Eye (tissue), 1 donor: Measurements from ENCODE around the gene RPS14.

Source experiments
- DNase-seq: peaks from one replicate; pipeline ENCODE4 v3.0.0-alpha.2; 2015

Gene RPS14

DNA sequence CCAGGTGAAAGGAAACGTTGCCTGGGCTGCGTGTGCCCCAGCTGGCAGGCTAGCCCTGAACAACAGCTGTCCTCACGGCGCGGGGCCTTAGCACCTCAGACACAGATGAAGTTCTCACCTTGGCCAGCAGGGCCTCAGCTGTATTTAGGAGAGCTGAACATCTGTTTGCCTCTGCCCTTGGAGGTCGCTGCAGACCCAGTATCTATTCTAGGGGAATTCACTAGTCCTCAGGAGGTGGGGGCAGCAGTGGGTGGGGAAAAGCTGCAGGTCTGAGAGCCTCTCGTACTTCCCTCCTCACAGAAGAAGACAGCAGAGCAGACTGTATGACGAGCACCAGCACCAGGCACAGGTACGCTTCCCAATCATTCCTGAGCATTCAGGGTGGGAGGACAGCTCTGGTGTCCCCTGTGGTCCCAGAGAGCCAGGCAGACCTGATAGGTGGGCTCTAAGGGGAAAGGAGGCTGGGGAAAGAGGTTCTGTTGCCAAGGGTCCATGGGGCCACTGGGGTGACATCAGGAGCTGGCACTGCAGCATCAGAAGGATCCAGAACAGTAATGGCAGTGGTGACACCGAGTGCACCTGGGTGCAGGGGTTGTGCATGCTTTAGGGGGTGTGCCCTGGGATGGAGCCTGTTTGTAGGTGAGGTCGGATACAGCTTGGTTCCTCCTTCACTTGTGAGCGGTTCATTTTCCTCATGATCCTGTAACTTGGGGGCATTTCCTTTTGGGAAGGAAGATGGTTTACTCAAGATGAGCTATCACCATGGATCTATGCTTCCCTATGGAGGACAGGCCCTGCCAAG lies 50.6 kb downstream of the RPS14 start:
- DNase-seq = no peak

DNA sequence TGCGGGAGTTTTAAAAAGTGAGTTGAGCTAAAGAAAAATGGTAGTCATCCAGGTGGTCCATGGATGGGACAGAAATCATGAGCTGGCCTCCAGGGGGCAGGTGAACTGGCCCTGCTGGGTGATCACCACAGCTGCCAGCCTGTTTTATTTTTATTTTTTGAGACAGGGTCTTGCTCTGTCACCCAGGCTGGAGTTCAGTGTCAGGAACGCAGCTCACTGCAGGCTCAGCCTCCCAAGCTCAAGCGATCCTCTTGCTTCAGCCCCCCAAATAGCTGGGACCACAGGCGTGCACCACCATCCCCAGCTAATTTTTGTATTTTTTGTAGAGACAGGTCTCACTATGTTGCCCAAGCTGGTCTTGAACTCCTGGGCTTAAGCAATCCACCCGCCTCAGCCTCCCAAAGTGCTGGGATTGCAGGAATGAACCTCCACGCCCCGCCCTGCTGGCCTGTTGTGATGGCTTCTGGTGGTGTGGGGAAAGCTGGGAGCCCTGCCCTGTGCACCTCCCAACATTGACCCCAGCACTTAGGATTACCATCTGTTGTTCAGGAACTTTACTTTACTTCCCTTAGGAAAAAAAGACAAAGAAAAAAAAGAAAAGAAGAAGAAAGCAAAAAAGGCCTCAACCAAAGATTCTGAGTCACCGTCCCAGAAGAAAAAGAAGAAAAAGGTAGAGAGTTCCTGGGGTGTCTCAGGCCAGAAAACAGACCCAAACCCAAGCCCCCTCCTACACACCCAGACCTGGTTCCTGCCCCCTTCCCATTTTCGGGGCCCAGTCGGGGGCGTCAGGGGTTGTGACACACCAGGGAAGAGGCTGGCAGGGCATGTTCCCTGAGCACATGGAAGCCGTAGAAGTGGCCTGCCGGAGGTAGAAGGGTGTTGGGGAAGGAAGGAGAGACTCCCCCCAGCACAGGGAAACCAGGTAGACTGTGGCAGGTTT lies 51.5 kb downstream of the RPS14 start:
- DNase-seq = no peak

DNA sequence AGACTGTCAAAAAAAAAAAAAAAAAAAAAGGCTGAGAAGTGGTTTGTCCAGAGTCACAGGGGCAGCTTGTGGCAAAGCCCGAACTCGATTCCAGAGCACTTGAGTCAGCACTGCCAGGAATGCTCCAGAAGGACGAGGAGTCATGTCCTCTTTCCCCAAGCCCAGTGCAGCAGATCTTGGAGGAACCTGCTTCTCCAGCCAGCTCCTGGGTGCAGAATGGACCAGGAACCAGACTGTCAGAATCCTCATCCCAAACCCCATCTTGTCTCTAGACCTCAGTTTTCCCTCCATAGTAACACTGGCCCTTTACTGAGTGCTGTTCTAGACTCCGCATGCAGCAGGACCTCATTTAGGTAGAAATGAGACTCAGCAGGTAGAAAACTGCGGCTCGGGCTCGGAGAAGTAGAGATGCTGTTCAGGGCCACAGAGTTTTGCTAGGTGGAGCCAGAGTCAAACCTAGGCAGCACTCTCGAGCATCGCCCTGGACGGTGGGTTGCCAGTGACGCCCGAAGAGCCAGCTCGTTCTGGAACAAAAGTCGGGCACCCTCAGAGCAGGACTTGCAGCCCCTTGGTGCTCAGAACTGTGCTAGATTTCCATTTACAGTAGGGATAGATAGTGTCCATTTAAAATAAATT lies 52.3 kb downstream of the RPS14 start:
- DNase-seq = no peak

DNA sequence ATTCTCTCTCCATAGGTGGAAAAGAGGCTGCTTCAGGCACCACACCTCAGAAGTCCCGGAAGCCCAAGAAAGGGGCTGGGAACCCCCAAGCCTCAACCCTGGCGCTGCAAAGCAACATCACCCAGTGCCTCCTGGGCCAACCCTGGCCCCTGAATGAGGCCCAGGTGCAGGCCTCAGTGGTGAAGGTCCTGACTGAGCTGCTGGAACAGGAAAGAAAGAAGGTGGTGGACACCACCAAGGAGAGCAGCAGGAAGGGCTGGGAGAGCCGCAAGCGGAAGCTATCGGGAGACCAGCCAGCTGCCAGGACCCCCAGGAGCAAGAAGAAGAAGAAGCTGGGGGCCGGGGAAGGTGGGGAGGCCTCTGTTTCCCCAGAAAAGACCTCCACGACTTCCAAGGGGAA lies 53.3 kb downstream of the RPS14 start:
- no peak for DNase-seq

DNA sequence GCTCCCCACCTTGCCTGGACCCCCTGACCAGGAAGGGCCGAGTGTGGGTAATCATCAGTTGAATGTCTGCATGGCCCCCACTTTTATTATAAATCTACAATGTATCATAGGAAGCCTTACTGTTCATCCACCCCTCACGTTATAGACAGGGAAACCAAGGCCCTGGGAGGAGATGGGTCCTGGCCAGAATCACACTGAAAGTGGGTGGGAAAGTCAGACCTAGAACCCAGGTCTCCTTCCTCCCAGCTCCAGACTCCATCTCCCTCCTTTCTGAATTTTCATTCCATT lies 53.9 kb downstream of the RPS14 start:
- no peak for DNase-seq

DNA sequence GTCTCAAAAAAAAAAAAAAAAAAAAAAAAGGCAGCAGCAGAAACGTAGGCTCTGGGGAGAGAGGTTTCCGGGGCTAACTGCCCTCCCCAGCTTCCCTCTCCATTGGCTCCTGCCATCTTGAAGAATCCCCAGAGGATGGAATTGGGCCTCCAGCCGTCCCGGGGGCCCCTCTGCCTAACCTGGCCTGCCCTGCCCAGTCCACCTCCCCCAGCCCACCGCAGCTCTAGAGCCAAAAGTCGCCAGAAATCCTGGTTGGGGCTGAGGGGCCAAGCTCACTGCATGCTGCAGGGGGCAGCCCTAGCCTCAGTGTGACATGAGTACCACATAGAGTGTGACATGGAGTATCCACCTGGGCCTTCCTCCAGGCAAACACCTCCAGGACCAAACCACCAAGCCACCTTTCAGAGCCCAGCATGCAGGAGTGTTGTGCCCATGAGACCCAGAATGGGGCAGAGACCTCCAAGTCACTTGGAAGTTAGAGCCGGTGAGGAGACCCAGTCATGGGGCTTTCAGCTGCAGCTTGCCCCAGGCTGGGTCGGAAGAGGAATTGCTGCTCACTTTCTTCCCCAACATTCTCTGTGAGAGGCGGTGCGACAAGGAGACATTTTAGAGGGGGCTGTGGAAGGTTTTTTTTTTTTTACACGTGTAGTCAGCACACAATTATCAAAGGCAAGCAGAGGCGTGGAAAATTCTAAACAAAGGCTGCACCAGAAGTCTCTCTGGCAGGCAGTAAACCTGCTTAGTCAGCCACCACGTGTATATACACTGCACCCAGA lies 54.4 kb downstream of the RPS14 start:
- DNase-seq = no peak

DNA sequence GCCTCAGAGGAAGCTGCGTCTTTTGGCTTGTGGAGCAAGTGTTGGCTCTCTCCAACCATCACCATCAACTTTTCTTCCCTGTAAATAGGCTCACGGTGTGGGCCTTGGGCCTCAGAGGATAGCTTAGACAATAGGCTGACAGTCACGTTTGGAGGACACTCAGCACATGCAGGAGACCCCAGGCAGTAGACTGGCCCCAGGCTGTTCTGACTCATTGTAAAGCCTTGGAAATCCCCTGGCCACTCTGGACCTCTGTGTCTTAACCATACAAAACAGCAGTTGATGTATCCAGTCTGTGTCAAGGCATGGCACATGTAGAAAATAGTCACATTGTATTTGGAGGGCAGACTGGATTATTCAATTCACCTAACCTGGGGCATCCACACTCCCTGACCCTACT lies 55.4 kb downstream of the RPS14 start:
- DNase-seq = no peak

DNA sequence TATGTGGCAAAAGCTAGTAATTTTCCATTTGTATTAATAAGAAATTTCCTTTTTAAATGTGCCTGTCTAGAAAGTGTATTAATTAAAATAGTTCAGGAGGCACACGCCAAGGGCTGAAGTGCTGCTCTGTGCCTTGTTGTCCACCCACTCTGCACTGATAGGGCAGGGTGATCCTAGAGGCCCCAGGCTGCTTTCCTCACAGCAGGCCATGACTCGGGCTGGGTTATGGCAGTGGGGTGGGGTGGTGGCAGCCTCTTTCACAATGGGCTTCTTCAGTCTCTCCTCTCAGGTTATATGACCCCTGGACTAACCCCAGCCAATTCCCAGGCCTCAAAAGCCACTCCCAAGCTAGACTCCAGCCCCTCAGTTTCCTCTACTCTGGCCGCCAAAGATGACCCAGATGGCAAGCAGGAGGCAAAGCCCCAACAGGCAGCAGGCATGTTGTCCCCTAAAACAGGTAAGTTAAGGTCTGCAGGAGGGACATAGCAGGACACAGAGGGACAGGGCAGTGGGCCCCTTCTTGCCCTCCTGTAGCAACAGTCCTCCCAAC lies 56.4 kb downstream of the RPS14 start:
- DNase-seq = no peak

DNA sequence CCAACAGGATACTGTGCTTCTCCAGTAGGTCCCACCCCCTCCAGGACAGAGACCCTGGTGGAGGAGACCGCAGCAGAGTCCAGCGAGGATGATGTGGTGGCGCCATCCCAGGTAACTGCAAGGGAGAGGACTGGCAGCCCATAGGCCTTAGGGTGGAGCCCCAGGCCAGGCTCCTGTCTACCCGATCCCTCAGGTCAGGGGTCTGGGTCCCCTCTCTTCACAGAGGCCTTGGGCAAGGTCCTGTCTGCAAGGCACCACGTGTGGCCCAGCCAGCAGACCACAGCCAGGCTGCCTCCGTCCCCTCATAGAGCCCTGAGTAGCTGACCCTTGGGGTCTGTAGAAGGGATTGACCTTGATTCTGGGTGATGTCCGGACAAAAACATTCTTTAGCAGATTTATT lies 56.9 kb downstream of the RPS14 start:
- no peak for DNase-seq
